ENCODE data around the gene SPAM1.

SPAM1 gene

DNA sequence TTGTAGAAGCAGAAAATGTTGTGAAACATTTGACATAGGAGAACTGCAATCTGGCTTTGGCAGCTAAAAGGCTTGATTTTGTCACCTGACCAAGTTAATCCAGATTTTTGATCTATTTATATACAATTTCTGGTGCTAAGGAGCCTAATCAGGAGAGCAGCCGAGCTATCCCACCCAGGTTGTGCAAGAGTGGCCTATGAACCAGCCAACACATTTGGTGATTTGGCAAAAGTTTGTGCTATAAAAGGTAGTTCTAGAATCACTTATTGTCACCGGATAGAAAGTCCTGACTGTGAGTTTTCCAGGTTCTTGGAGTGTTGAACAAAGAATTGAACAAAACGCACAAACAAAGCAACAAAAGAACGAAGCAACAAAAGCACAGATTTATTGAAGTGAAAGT, 1.4 kb upstream of the SPAM1 start:
- no peak overlapping the region for H3K27ac ChIP-seq (ENCODE audit: low read depth, low read length)
- no peak overlapping the region for H3K4ac ChIP-seq (ENCODE audit: low read depth, low read length)
- no peaks in the 10 kb centered on the region for H3K4me1 ChIP-seq (ENCODE audit: control insufficient read depth, low read depth, low read length)
- H3K27me3 ChIP-seq (ENCODE audit: insufficient read depth, low read length, poor library complexity): no peaks in the 10 kb centered on the region
- no peaks in the 10 kb centered on the region for H3K36me3 ChIP-seq (ENCODE audit: control insufficient read depth, insufficient read depth, low read length)
- no peak overlapping the region for H4K8ac ChIP-seq (ENCODE audit: low read depth, low read length)
- no peak overlapping the region for H2BK15ac ChIP-seq (replicated peaks; ENCODE audit: low read depth)
- H3K9ac ChIP-seq (ENCODE audit: low read length): no peak overlapping the region
- no peak overlapping the region for H3K18ac ChIP-seq (ENCODE audit: low read length)
- no peak overlapping the region for H3K4me2 ChIP-seq (ENCODE audit: low read length)
- WGBS (ENCODE audit: extremely low coverage, insufficient coverage, low lambda C conversion rate): no CpG with 5 or more reads among the region's 4 CpGs
- H2BK120ac ChIP-seq (ENCODE audit: low read depth, low read length): no peak overlapping the region
- DNase-seq: no peak
- no peaks in the 10 kb centered on the region for H3K79me1 ChIP-seq (ENCODE audit: low read length)
- H4K5ac ChIP-seq (ENCODE audit: low read length): no peak overlapping the region
- no peaks in the 10 kb centered on the region for H3K79me2 ChIP-seq (ENCODE audit: control insufficient read depth, insufficient read depth, low read length)
- no peak overlapping the region for H3K56ac ChIP-seq (ENCODE audit: low read length)
- H2BK5ac ChIP-seq (ENCODE audit: low read length): no peak overlapping the region
- H2AK5ac ChIP-seq (ENCODE audit: low read length): no peak overlapping the region
- no peak overlapping the region for H3K23ac ChIP-seq (ENCODE audit: low read length)
- no peak overlapping the region for H3K4me3 ChIP-seq (ENCODE audit: low read length)

- Histone ChIP-seq H2BK5ac (ENCODE audit: low read length) (peak overlapping the region; percentile 59), H2AK5ac (ENCODE audit: low read length) (no peak overlapping the region), H3K56ac (ENCODE audit: low read length) (peak overlapping the region; percentile 63), H3K18ac (ENCODE audit: low read length) (peak overlapping the region; percentile 68), H3K4me3 (ENCODE audit: low read length) (no peak overlapping the region), H3K4ac (ENCODE audit: low read depth, low read length) (no peak overlapping the region), H3K36me3 (ENCODE audit: control insufficient read depth, insufficient read depth, low read length) (no peaks in the 10 kb centered on the region), H3K79me2 (ENCODE audit: control insufficient read depth, insufficient read depth, low read length) (no peaks in the 10 kb centered on the region), H3K27ac (ENCODE audit: low read depth, low read length) (peak overlapping the region; percentile 42), H4K8ac (ENCODE audit: low read depth, low read length) (no peak overlapping the region), H3K9ac (ENCODE audit: low read length) (no peak overlapping the region), H4K5ac (ENCODE audit: low read length) (no peak overlapping the region), H3K79me1 (ENCODE audit: low read length) (no peaks in the 10 kb centered on the region), H2BK15ac (replicated peaks; ENCODE audit: low read depth) (peak overlapping the region; percentile 57), H3K4me2 (ENCODE audit: low read length) (no peak overlapping the region), H3K4me1 (ENCODE audit: control insufficient read depth, low read depth, low read length) (peaks cover 6% of the 10 kb centered on the region), H3K27me3 (ENCODE audit: insufficient read depth, low read length, poor library complexity) (no peaks in the 10 kb centered on the region), H3K23ac (ENCODE audit: low read length) (no peak overlapping the region), H2BK120ac (ENCODE audit: low read depth, low read length) (peak overlapping the region; percentile 73)
- peak; percentile 89 for DNase-seq
Measured at GRCh38 chr7:123929107-123929506, 4.1 kb downstream of the SPAM1 start.

DNA sequence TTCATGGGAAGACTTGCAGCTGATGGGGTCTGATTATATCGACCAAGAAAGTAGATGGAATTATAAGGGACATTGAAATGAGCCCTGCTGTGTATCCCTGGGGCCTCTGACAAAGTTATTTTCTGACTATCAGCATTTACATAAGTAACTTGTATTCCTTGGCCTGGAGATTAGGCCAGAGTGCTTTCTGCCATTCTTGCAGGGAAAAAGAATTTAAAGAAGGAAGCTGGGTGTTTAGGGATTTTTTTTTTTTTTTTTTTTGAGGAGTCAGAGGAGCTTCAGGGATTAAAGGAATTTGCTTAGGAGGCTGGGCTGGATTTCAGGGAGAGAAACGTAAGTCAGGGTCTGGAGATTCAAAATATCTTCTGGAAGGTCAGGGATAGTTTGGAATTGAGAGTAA, 4.6 kb downstream of the SPAM1 start:
- Histone ChIP-seq H3K9ac (ENCODE audit: low read length) (peak overlapping the region; percentile 20), H3K4me1 (ENCODE audit: control insufficient read depth, low read depth, low read length) (peaks cover 6% of the 10 kb centered on the region), H3K4me2 (ENCODE audit: low read length) (no peak overlapping the region), H3K79me2 (ENCODE audit: control insufficient read depth, insufficient read depth, low read length) (no peaks in the 10 kb centered on the region), H3K36me3 (ENCODE audit: control insufficient read depth, insufficient read depth, low read length) (no peaks in the 10 kb centered on the region), H2BK15ac (replicated peaks; ENCODE audit: low read depth) (peak overlapping the region; percentile 57), H3K23ac (ENCODE audit: low read length) (no peak overlapping the region), H3K18ac (ENCODE audit: low read length) (peak overlapping the region; percentile 68), H2AK5ac (ENCODE audit: low read length) (no peak overlapping the region), H3K27me3 (ENCODE audit: insufficient read depth, low read length, poor library complexity) (no peaks in the 10 kb centered on the region), H3K79me1 (ENCODE audit: low read length) (no peaks in the 10 kb centered on the region), H4K8ac (ENCODE audit: low read depth, low read length) (no peak overlapping the region), H3K4me3 (ENCODE audit: low read length) (no peak overlapping the region), H3K27ac (ENCODE audit: low read depth, low read length) (peak overlapping the region; percentile 42), H2BK120ac (ENCODE audit: low read depth, low read length) (peak overlapping the region; percentile 73), H4K5ac (ENCODE audit: low read length) (no peak overlapping the region), H2BK5ac (ENCODE audit: low read length) (peak overlapping the region; percentile 59), H3K4ac (ENCODE audit: low read depth, low read length) (no peak overlapping the region), H3K56ac (ENCODE audit: low read length) (peak overlapping the region; percentile 20)
- no CpG with 5 or more reads among the region's 2 CpGs for WGBS (ENCODE audit: extremely low coverage, insufficient coverage, low lambda C conversion rate)
- DNase-seq: peak; percentile 88

- Histone ChIP-seq H3K27ac (ENCODE audit: low read depth, low read length) (no peak overlapping the region), H3K18ac (ENCODE audit: low read length) (no peak overlapping the region), H2BK120ac (ENCODE audit: low read depth, low read length) (no peak overlapping the region), H2AK5ac (ENCODE audit: low read length) (no peak overlapping the region), H3K79me2 (ENCODE audit: control insufficient read depth, insufficient read depth, low read length) (no peaks in the 10 kb centered on the region), H3K36me3 (ENCODE audit: control insufficient read depth, insufficient read depth, low read length) (no peaks in the 10 kb centered on the region), H4K8ac (ENCODE audit: low read depth, low read length) (no peak overlapping the region), H3K23ac (ENCODE audit: low read length) (no peak overlapping the region), H3K4me2 (ENCODE audit: low read length) (no peak overlapping the region), H3K4me3 (ENCODE audit: low read length) (no peak overlapping the region), H3K9ac (ENCODE audit: low read length) (no peak overlapping the region), H3K4ac (ENCODE audit: low read depth, low read length) (peak overlapping the region; percentile 52), H3K4me1 (ENCODE audit: control insufficient read depth, low read depth, low read length) (peaks cover 2% of the 10 kb centered on the region), H2BK5ac (ENCODE audit: low read length) (no peak overlapping the region), H3K79me1 (ENCODE audit: low read length) (no peaks in the 10 kb centered on the region), H3K27me3 (ENCODE audit: insufficient read depth, low read length, poor library complexity) (no peaks in the 10 kb centered on the region), H2BK15ac (replicated peaks; ENCODE audit: low read depth) (no peak overlapping the region), H3K56ac (ENCODE audit: low read length) (no peak overlapping the region), H4K5ac (ENCODE audit: low read length) (no peak overlapping the region)
- no peak for DNase-seq
- WGBS (ENCODE audit: extremely low coverage, insufficient coverage, low lambda C conversion rate): no CpG with 5 or more reads among the region's 1 CpG
Measured at GRCh38 chr7:123935436-123936381, 10.7 kb downstream of the SPAM1 start.

- no peaks in the 10 kb centered on the region for H3K79me1 ChIP-seq (ENCODE audit: low read length)
- DNase-seq: no peak
- no peaks in the 10 kb centered on the region for H3K27me3 ChIP-seq (ENCODE audit: insufficient read depth, low read length, poor library complexity)
- H3K9ac ChIP-seq (ENCODE audit: low read length): no peak overlapping the region
- H3K4ac ChIP-seq (ENCODE audit: low read depth, low read length): peak overlapping the region; percentile 52
- H3K4me3 ChIP-seq (ENCODE audit: low read length): no peak overlapping the region
- no peak overlapping the region for H2BK5ac ChIP-seq (ENCODE audit: low read length)
- H3K18ac ChIP-seq (ENCODE audit: low read length): no peak overlapping the region
- H4K8ac ChIP-seq (ENCODE audit: low read depth, low read length): no peak overlapping the region
- no peak overlapping the region for H2AK5ac ChIP-seq (ENCODE audit: low read length)
- H3K4me2 ChIP-seq (ENCODE audit: low read length): no peak overlapping the region
- no peaks in the 10 kb centered on the region for H3K4me1 ChIP-seq (ENCODE audit: control insufficient read depth, low read depth, low read length)
- H3K79me2 ChIP-seq (ENCODE audit: control insufficient read depth, insufficient read depth, low read length): no peaks in the 10 kb centered on the region
- no peak overlapping the region for H4K5ac ChIP-seq (ENCODE audit: low read length)
- no peak overlapping the region for H2BK120ac ChIP-seq (ENCODE audit: low read depth, low read length)
- no CpG with 5 or more reads among the region's 2 CpGs for WGBS (ENCODE audit: extremely low coverage, insufficient coverage, low lambda C conversion rate)
- H3K36me3 ChIP-seq (ENCODE audit: control insufficient read depth, insufficient read depth, low read length): no peaks in the 10 kb centered on the region
- H3K27ac ChIP-seq (ENCODE audit: low read depth, low read length): no peak overlapping the region
- no peak overlapping the region for H3K23ac ChIP-seq (ENCODE audit: low read length)
- H3K56ac ChIP-seq (ENCODE audit: low read length): no peak overlapping the region
- no peak overlapping the region for H2BK15ac ChIP-seq (replicated peaks; ENCODE audit: low read depth)
Measured at GRCh38 chr7:123936388-123936787, 11.3 kb downstream of the SPAM1 start.
